ENCODE data around the gene HCRTR1. TPM values are rescaled to one million over a fixed set of nuclear protein-coding genes. Genes with fewer than 3 reads are reported as not detected.

Gene HCRTR1
- total RNA-seq, 2 donors from 2014 or later = not detected

- H3K4me1 ChIP-seq (ENCODE audit: control insufficient read depth in 1 of 2, low read depth in 2 of 2) = peaks cover 0 to 30% of the 10 kb centered on the region in 2 donors
- H3K27ac ChIP-seq = no peak overlapping the region
- no peak overlapping the region for H3K4me3 ChIP-seq
- TF ChIP-seq CTCF (IDR thresholded peaks at IDR 0.05) = no peak
- DNase-seq (ENCODE audit: low spot score) (no peak), ATAC-seq (ENCODE audit: insufficient number of reproducible peaks, low FRiP score, low read depth) (no peak)
- no peaks in the 10 kb centered on the region for H3K27me3 ChIP-seq (replicated peaks; ENCODE audit: insufficient read depth)
- peaks cover 34% of the 10 kb centered on the region for H3K36me3 ChIP-seq
- no peaks in the 10 kb centered on the region for H3K9me3 ChIP-seq
Measured at GRCh38 chr1:31661856-31662255, 44.4 kb downstream of the HCRTR1 start.

GRCh38 chr1:31662463-31662862 is 45.0 kb downstream of the HCRTR1 start:
- no peaks in the 10 kb centered on the region for H3K9me3 ChIP-seq
- H3K4me1 ChIP-seq (ENCODE audit: control insufficient read depth in 1 of 2, low read depth in 2 of 2) = peaks cover 0 to 30% of the 10 kb centered on the region in 2 donors
- no peak overlapping the region for H3K27ac ChIP-seq
- peaks cover 40% of the 10 kb centered on the region for H3K36me3 ChIP-seq
- H3K4me3 ChIP-seq = no peak overlapping the region
- ATAC-seq (ENCODE audit: insufficient number of reproducible peaks, low FRiP score, low read depth) (no peak), DNase-seq (ENCODE audit: low spot score) (no peak)
- H3K27me3 ChIP-seq (replicated peaks; ENCODE audit: insufficient read depth) = no peaks in the 10 kb centered on the region
- no peak for TF ChIP-seq CTCF (IDR thresholded peaks at IDR 0.05)

- peaks cover 28% of the 10 kb centered on the region for H3K36me3 ChIP-seq
- TF ChIP-seq CTCF (IDR thresholded peaks at IDR 0.05) = peak; percentile 96
- H3K9me3 ChIP-seq = no peaks in the 10 kb centered on the region
- H3K27me3 ChIP-seq (replicated peaks; ENCODE audit: insufficient read depth) = no peaks in the 10 kb centered on the region
- H3K4me1 ChIP-seq (ENCODE audit: control insufficient read depth in 1 of 2, low read depth in 2 of 2) = peaks cover 0 to 30% of the 10 kb centered on the region in 2 donors
- DNase-seq (ENCODE audit: low spot score) (no peak), ATAC-seq (ENCODE audit: insufficient number of reproducible peaks, low FRiP score, low read depth) (no peak)
- H3K27ac ChIP-seq = no peak overlapping the region
- H3K4me3 ChIP-seq = no peak overlapping the region
Measured at GRCh38 chr1:31663622-31664452, 46.3 kb downstream of the HCRTR1 start.

GRCh38 chr1:31664528-31664927 is 47.0 kb downstream of the HCRTR1 start:
- H3K9me3 ChIP-seq = no peaks in the 10 kb centered on the region
- no peak for DNase-seq (ENCODE audit: low spot score)
- H3K27me3 ChIP-seq (replicated peaks; ENCODE audit: insufficient read depth) = no peaks in the 10 kb centered on the region
- TF ChIP-seq CTCF (IDR thresholded peaks at IDR 0.05) = no peak
- H3K4me3 ChIP-seq = no peak overlapping the region
- peaks cover 2 to 34% of the 10 kb centered on the region in 2 donors for H3K4me1 ChIP-seq (ENCODE audit: control insufficient read depth in 1 of 2, low read depth in 2 of 2)
- H3K36me3 ChIP-seq = peaks cover 25% of the 10 kb centered on the region
- no peak overlapping the region for H3K27ac ChIP-seq
- no peak for ATAC-seq (ENCODE audit: insufficient number of reproducible peaks, low FRiP score, low read depth)

GRCh38 chr1:31665234-31665878 is 47.9 kb downstream of the HCRTR1 start:
- peaks cover 24% of the 10 kb centered on the region for H3K36me3 ChIP-seq
- no peak for TF ChIP-seq CTCF (IDR thresholded peaks at IDR 0.05)
- no peaks in the 10 kb centered on the region for H3K9me3 ChIP-seq
- no peaks in the 10 kb centered on the region for H3K27me3 ChIP-seq (replicated peaks; ENCODE audit: insufficient read depth)
- peaks cover 6 to 34% of the 10 kb centered on the region in 2 donors for H3K4me1 ChIP-seq (ENCODE audit: control insufficient read depth in 1 of 2, low read depth in 2 of 2)
- H3K27ac ChIP-seq = no peak overlapping the region
- no peak overlapping the region for H3K4me3 ChIP-seq
- ATAC-seq (ENCODE audit: insufficient number of reproducible peaks, low FRiP score, low read depth) (no peak), DNase-seq (ENCODE audit: low spot score) (no peak)
